Choroid plexus epithelial cell (primary cell): ENCODE measurements around the gene NAA25.
"Not testable (repeated sequence)": the region's sequence is repeated elsewhere in the genome, so short reads cannot be mapped to it uniquely, and the experiment has no call there.

Source experiments
- DNase-seq: peaks from one replicate; pipeline ENCODE4 v3.0.0-alpha.2; 2010; ENCODE audit warnings: low read depth
- H3K4me3 ChIP-seq: 2 replicates; pipeline ENCODE4 v1.5.1; 2011; ENCODE audit warnings: low read depth, mild to moderate bottlenecking, control low read depth, low read length, moderate library complexity
- CTCF ChIP-seq: conservative IDR thresholded peaks from 2 replicates; pipeline ENCODE4 v1.5.1; 2011; ENCODE audit warnings: low read depth, mild to moderate bottlenecking, control low read depth, inconsistent platforms, low read length, moderate library complexity

The NAA25 gene

GRCh38 chr12:112116232-112117060, 7.9 kb upstream of the NAA25 start:
- DNase-seq: peak; percentile 90
- no peak for TF ChIP-seq CTCF
- H3K4me3 ChIP-seq: no peak overlapping the region

- no peak overlapping the region for H3K4me3 ChIP-seq
- no peak for TF ChIP-seq CTCF
- no peak for DNase-seq
Observed at GRCh38 chr12:112115259-112116045, 6.9 kb upstream of the NAA25 start.

DNA sequence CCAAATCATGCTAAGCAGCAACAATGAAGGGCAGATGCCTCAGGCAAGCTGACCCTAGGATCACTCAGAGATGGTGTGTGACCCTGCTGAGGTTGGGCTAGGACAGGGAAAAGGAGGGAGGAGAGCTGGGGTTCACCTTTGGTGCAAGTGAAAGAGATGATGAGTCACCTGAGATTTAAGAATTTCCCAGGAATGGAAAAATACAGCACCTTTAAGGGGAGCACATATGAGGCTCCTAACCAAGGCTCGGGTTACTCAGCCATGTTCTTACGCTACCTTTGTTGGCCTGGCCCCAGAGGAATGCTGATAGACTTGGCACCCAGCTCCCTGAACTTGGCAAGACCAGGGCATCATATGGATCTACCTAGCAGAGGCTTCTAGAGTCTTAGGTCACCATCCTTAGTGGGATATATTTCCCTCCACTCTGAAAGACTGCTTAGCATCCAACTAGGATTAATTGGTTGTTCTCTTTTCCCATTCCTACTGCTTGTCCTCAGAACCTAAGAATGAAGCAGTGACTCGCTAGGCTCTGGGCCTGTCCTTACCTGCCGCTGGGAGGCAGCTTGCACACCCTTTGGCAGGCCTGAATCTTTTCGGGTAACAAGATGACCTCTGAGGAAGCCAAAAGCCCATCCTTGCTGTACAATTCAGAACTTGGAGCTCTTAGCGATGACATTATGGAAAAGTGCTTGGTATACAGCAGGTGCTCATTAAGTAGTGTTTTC, 4.0 kb upstream of the NAA25 start:
- no peak for TF ChIP-seq CTCF
- no peak for DNase-seq
- no peak overlapping the region for H3K4me3 ChIP-seq

- DNase-seq: no peak
- peak; percentile 19 for TF ChIP-seq CTCF
- no peak overlapping the region for H3K4me3 ChIP-seq
Observed at GRCh38 chr12:112111931-112112330, 3.3 kb upstream of the NAA25 start.

- not testable (repeated sequence) for H3K4me3 ChIP-seq, DNase-seq
Observed at GRCh38 chr12:112110787-112111662, 2.4 kb upstream of the NAA25 start.

GRCh38 chr12:112107306-112108201, 1.0 kb downstream of the NAA25 start:
- TF ChIP-seq CTCF: no peak
- H3K4me3 ChIP-seq: peak overlapping the region; percentile 94
- no peak for DNase-seq
